ENCODE results near the gene PDE6B.

GRCh38 chr4:679629-680028 is 54.3 kb downstream of the PDE6B start:
- no peak for TF ChIP-seq SMC3 (conservative IDR thresholded peaks at IDR 0.05; ENCODE audit: poor library complexity)
- TF ChIP-seq CTCF (IDR thresholded peaks at IDR 0.05; ENCODE audit: poor library complexity, severe bottlenecking), result no peak
- no peak for TF ChIP-seq MXI1 (conservative IDR thresholded peaks at IDR 0.05; ENCODE audit: poor library complexity, severe bottlenecking)
- TF ChIP-seq EZH2 (IDR thresholded peaks at IDR 0.05; ENCODE audit: borderline replicate concordance, insufficient read depth, low read length, poor library complexity, severe bottlenecking), result no peak
- TF ChIP-seq EP300 (conservative IDR thresholded peaks at IDR 0.05; ENCODE audit: poor library complexity, severe bottlenecking), result no peak
- no peak for TF ChIP-seq RAD21 (conservative IDR thresholded peaks at IDR 0.05)
- no peak for TF ChIP-seq REST (IDR thresholded peaks at IDR 0.05; ENCODE audit: borderline replicate concordance)
- TF ChIP-seq POLR2AphosphoS5 (IDR thresholded peaks at IDR 0.05), result no peak
